H1 (cell line): ENCODE data around the gene FNDC3A.

Experiments used
- CHD2 ChIP-seq: IDR thresholded peaks from 2 replicates; pipeline ENCODE4 v1.6.1; 2012; ENCODE audit warnings: low read length, improper control_type of control experiment
- CREB1 ChIP-seq: IDR thresholded peaks from 2 replicates; pipeline ENCODE4 v1.6.1; 2012; ENCODE audit warnings: inconsistent platforms
- EZH2 ChIP-seq: fragments of 200-600 bp; sonication (generic); IDR thresholded peaks from 2 replicates; pipeline ENCODE4 v1.7.1; 2012; ENCODE audit warnings: low read depth, mild to moderate bottlenecking, moderate library complexity, low read length, inconsistent platforms; ENCODE audit not compliant: severe bottlenecking
- POLR2A ChIP-seq, 2 experiments: IDR thresholded peaks; 1 replicate in 1 of 2; 2 replicates in 1 of 2; pipeline ENCODE4 v1.6.1; 2011; ENCODE audit warnings: low read depth in 2 of 2, low read length in 2 of 2, mild to moderate bottlenecking in 2 of 2; ENCODE audit errors: control extremely low read depth in 1 of 2
- RAD21 ChIP-seq, 2 experiments: IDR thresholded peaks in 1 of 2; conservative IDR thresholded peaks in 1 of 2; 2 replicates each; pipeline ENCODE4 v1.6.1; 2011; ENCODE audit warnings: low read depth in 2 of 2, low read length in 2 of 2, improper control_type of control experiment in 1 of 2, inconsistent platforms in 1 of 2, mild to moderate bottlenecking in 1 of 2, moderate library complexity in 1 of 2
- SP1 ChIP-seq: IDR thresholded peaks from 2 replicates; pipeline ENCODE4 v1.6.1; 2011; ENCODE audit warnings: low read depth, low read length
- TF ChIP-seq, protein P1 (sequence below), 3 experiments: IDR thresholded peaks; 1 replicate in 2 of 3; 2 replicates in 1 of 3; pipeline versions ENCODE4 v1.5.1 to v1.6.1; 2011; ENCODE audit warnings: low read length in 3 of 3, mild to moderate bottlenecking in 3 of 3, inconsistent platforms in 2 of 3, low read depth in 1 of 3, moderate library complexity in 1 of 3; ENCODE audit not compliant: insufficient read depth in 1 of 3; ENCODE audit errors: control extremely low read depth in 1 of 3
- TF ChIP-seq, protein P2 (sequence below): IDR thresholded peaks from 2 replicates; pipeline ENCODE4 v1.6.1; 2012; ENCODE audit warnings: inconsistent platforms

DNA sequence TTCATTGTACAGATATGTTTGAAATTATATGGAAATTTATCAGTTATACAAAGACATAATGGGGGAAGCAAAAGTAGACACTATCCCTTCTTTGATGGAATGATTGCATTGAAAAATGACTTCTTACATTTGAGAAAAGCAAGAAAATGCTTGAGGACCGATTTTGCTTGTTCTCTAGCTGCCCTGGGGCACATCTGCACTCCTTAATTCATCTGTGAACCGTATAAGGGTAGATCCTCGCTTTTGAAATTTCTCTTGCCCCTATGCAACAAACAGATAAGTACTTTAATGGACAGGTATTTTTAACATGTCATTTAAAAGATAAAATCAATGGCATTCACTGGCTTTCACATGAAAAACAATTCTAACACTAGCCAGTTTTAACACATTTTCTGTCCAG lies 230.9 kb downstream of the FNDC3A start:
- no peak for TF ChIP-seq SP1
- no peak for TF ChIP-seq RAD21 (IDR thresholded peaks at IDR 0.05 in 1 of 2, conservative IDR thresholded peaks at IDR 0.05 in 1 of 2; ENCODE audit: low read depth in 2 of 2, low read length in 2 of 2)
- no peak for TF ChIP-seq POLR2A (IDR thresholded peaks at IDR 0.05; ENCODE audit: control extremely low read depth in 1 of 2, low read depth in 2 of 2, low read length in 2 of 2)
- no peak for TF ChIP-seq EZH2
- TF ChIP-seq, protein P1, sequence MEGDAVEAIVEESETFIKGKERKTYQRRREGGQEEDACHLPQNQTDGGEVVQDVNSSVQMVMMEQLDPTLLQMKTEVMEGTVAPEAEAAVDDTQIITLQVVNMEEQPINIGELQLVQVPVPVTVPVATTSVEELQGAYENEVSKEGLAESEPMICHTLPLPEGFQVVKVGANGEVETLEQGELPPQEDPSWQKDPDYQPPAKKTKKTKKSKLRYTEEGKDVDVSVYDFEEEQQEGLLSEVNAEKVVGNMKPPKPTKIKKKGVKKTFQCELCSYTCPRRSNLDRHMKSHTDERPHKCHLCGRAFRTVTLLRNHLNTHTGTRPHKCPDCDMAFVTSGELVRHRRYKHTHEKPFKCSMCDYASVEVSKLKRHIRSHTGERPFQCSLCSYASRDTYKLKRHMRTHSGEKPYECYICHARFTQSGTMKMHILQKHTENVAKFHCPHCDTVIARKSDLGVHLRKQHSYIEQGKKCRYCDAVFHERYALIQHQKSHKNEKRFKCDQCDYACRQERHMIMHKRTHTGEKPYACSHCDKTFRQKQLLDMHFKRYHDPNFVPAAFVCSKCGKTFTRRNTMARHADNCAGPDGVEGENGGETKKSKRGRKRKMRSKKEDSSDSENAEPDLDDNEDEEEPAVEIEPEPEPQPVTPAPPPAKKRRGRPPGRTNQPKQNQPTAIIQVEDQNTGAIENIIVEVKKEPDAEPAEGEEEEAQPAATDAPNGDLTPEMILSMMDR (IDR thresholded peaks at IDR 0.05; ENCODE audit: control extremely low read depth in 1 of 3, insufficient read depth in 1 of 3, low read depth in 1 of 3, low read length in 3 of 3) = no peak
- no peak for TF ChIP-seq CREB1
- TF ChIP-seq CHD2 = no peak
- TF ChIP-seq, protein P2, sequence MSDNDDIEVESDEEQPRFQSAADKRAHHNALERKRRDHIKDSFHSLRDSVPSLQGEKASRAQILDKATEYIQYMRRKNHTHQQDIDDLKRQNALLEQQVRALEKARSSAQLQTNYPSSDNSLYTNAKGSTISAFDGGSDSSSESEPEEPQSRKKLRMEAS = no peak
